CD14-positive monocyte (primary cell): ENCODE measurements around the gene CSMD2. TPM values are rescaled to one million over a fixed set of nuclear protein-coding genes. Genes with fewer than 3 reads are reported as not detected.

ENCODE experiments used
- DNase-seq, 3 donors: peaks; one replicate each; pipeline ENCODE4 v3.0.0-alpha.2; 2011 to 2022
- H2AFZ ChIP-seq: 2 replicates; pipeline ENCODE4 v1.6.0; 2012; ENCODE audit warnings: mild to moderate bottlenecking, low read depth, low read length, inconsistent platforms; ENCODE audit not compliant: insufficient read depth, poor library complexity, severe bottlenecking
- H3K27ac ChIP-seq, 2 donors: 1 replicate in 1 of 2; 2 replicates in 1 of 2; pipeline ENCODE4 v1.5.1; 2012 to 2013; ENCODE audit warnings: low read length in 2 of 2, control low read depth in 1 of 2, inconsistent platforms in 1 of 2, low read depth in 1 of 2, mild to moderate bottlenecking in 1 of 2
- H3K27me3 ChIP-seq, 2 donors: one replicate each; pipeline versions ENCODE4 v1.6.0 to v1.6.1; 2011 to 2013; ENCODE audit warnings: low read length in 2 of 2; ENCODE audit not compliant: control insufficient read depth in 2 of 2, insufficient read depth in 2 of 2
- H3K36me3 ChIP-seq, 2 donors: replicated peaks in 1 of 2; 1 replicate in 1 of 2; 2 replicates in 1 of 2; pipeline versions ENCODE4 v1.5.1 to v1.6.1; 2012 to 2013; ENCODE audit warnings: low read length in 2 of 2, control low read depth in 1 of 2, inconsistent platforms in 1 of 2, mild to moderate bottlenecking in 1 of 2; ENCODE audit not compliant: insufficient read depth in 2 of 2, control insufficient read depth in 1 of 2
- H3K4me1 ChIP-seq, 2 donors: 1 replicate in 1 of 2; 2 replicates in 1 of 2; pipeline versions ENCODE4 v1.5.1 to v1.6.1; 2012 to 2013; ENCODE audit warnings: low read length in 2 of 2, control low read depth in 1 of 2, inconsistent platforms in 1 of 2, mild to moderate bottlenecking in 1 of 2, moderate library complexity in 1 of 2; ENCODE audit not compliant: insufficient read depth in 2 of 2, control insufficient read depth in 1 of 2
- H3K4me2 ChIP-seq: replicated peaks from 2 replicates; pipeline ENCODE3; 2012; ENCODE audit warnings: low read length, moderate library complexity, mild to moderate bottlenecking; ENCODE audit not compliant: poor library complexity, severe bottlenecking; ENCODE audit errors: extremely low read depth
- H3K4me3 ChIP-seq, 3 experiments: fragments of 200-600 bp in 1 of 3; sonication (generic) in 1 of 3; replicated peaks in 1 of 3; 1 replicate in 2 of 3; 2 replicates in 1 of 3; pipeline ENCODE4 v1.5.1; 2011 to 2013; ENCODE audit warnings: low read length in 3 of 3, mild to moderate bottlenecking in 3 of 3, control low read depth in 2 of 3, low read depth in 2 of 3, inconsistent platforms in 1 of 3, moderate library complexity in 1 of 3
- H3K79me2 ChIP-seq: 2 replicates; pipeline ENCODE4 v1.6.0; 2012; ENCODE audit warnings: mild to moderate bottlenecking, control low read depth, inconsistent platforms, low read length, moderate library complexity; ENCODE audit not compliant: insufficient read depth
- H3K9ac ChIP-seq: 2 replicates; pipeline ENCODE4 v1.6.0; 2017; ENCODE audit warnings: low read length, mild to moderate bottlenecking; ENCODE audit not compliant: insufficient read depth, poor library complexity, severe bottlenecking
- H3K9me3 ChIP-seq, 2 donors: replicated peaks in 1 of 2; 1 replicate in 1 of 2; 2 replicates in 1 of 2; pipeline versions ENCODE4 v1.5.1 to v1.6.1; 2012 to 2013; ENCODE audit warnings: low read length in 2 of 2, control low read depth in 1 of 2; ENCODE audit not compliant: control insufficient read depth in 1 of 2, insufficient read depth in 1 of 2
- H4K20me1 ChIP-seq: 2 replicates; pipeline ENCODE4 v1.6.0; 2012; ENCODE audit warnings: mild to moderate bottlenecking, low read length, control low read depth, moderate library complexity; ENCODE audit not compliant: insufficient read depth
- H3K27ac Mint-ChIP-seq, 7 donors: one replicate each; pipeline ENCODE4 v1.8.0; 2020; ENCODE audit warnings: mild to moderate bottlenecking in 7 of 7, mixed read lengths in 7 of 7, moderate library complexity in 6 of 7, inconsistent platforms in 2 of 7
- H3K27me3 Mint-ChIP-seq, 3 donors: one replicate each; pipeline ENCODE4 v1.8.0; 2021 to 2022; ENCODE audit warnings: low read depth in 3 of 3, mild to moderate bottlenecking in 3 of 3, mixed read lengths in 3 of 3, moderate library complexity in 3 of 3, inconsistent platforms in 1 of 3
- H3K36me3 Mint-ChIP-seq, 2 donors: one replicate each; pipeline ENCODE4 v1.8.0; 2020; ENCODE audit warnings: mixed read lengths in 2 of 2, inconsistent platforms in 1 of 2, mild to moderate bottlenecking in 1 of 2
- H3K4me1 Mint-ChIP-seq: one replicate; pipeline ENCODE4 v1.8.0; 2020; ENCODE audit warnings: mild to moderate bottlenecking, mixed read lengths
- H3K4me3 Mint-ChIP-seq, 2 donors: one replicate each; pipeline ENCODE4 v1.8.0; 2020; ENCODE audit warnings: mild to moderate bottlenecking in 2 of 2, mixed read lengths in 2 of 2, moderate library complexity in 1 of 2
- H3K9me3 Mint-ChIP-seq, 7 donors: one replicate each; pipeline ENCODE4 v1.8.0; 2020 to 2022; ENCODE audit warnings: mixed read lengths in 7 of 7, mild to moderate bottlenecking in 6 of 7, moderate library complexity in 6 of 7, inconsistent platforms in 2 of 7
- CTCF ChIP-seq: fragments of 200-600 bp; IDR thresholded peaks from one replicate; pipeline ENCODE4 v1.8.0; 2022; ENCODE audit warnings: antibody characterized with exemption, mild to moderate bottlenecking
- WGBS: methylation state at CpG from one replicate; pipeline ENCODE4 v1.1.5; 2013; ENCODE audit warnings: missing lambda C conversion rate; ENCODE audit not compliant: insufficient coverage; 5-methylcytosine and 5-hydroxymethylcytosine counted together
- intact Hi-C, 2 donors: fragments of 100-400 bp; cut with micrococcal nuclease; formaldehyde crosslinking; loops; one replicate each; pipeline versions ENCODE4 v1.15.0 to v1.15.1; 2023
- polyA plus RNA-seq, 3 donors: library from polyadenylated mRNA; depleted of rRNA in 1 of 3; unstranded in 2 of 3; stranded (reverse) in 1 of 3; fragments of 300-500 nt in 2 of 3; fragments of >200 nt in 1 of 3; fragmentation: Illumina TruSeq in 2 of 3; gene quantifications; 1 replicate in 2 of 3; 2 replicates in 1 of 3; pipeline ENCODE4 v1.2.3, GENCODE V29; 2012 to 2021

The CSMD2 gene
- polyA plus RNA-seq, 3 donors: 0.04 TPM; not detected in 2

- peaks cover 25 to 39% (median 33%) of the 10 kb centered on the region in 7 donors for H3K9me3 Mint-ChIP-seq
- Histone ChIP-seq H3K27me3 (no peaks in the 10 kb centered on the region), H3K36me3 (no peaks in the 10 kb centered on the region), H3K9me3 (peaks cover 38 to 44% of the 10 kb centered on the region in 2 donors), H3K4me2 (no peak overlapping the region), H3K79me2 (no peaks in the 10 kb centered on the region), H3K4me1 (no peaks in the 10 kb centered on the region), H4K20me1 (no peaks in the 10 kb centered on the region), H3K9ac (no peak overlapping the region), H3K4me3 (no peak overlapping the region), H2AFZ (no peak overlapping the region), H3K27ac (no peak overlapping the region)
- no peaks in the 10 kb centered on the region for H3K4me1 Mint-ChIP-seq
- no peaks in the 10 kb centered on the region for H3K36me3 Mint-ChIP-seq
- WGBS: 85% methylated on average over 4 of the region's 6 CpGs
- intact Hi-C loops: no loop called here
- peaks cover 2 to 6% (median 5%) of the 10 kb centered on the region in 3 donors for H3K27me3 Mint-ChIP-seq
- H3K27ac Mint-ChIP-seq: no peak overlapping the region
- H3K4me3 Mint-ChIP-seq: no peak overlapping the region
- no peak for TF ChIP-seq CTCF
- no peak for DNase-seq
These were observed 367.2 kb downstream of the CSMD2 start for GRCh38 chr1:33797849-33798248.

- Mint-ChIP-seq H3K4me3 (no peak overlapping the region), H3K27me3 (peaks cover 3 to 7% (median 4%) of the 10 kb centered on the region in 3 donors), H3K4me1 (no peaks in the 10 kb centered on the region), H3K27ac (no peak overlapping the region), H3K9me3 (peaks cover 17 to 30% (median 25%) of the 10 kb centered on the region in 7 donors), H3K36me3 (no peaks in the 10 kb centered on the region)
- no peak for TF ChIP-seq CTCF
- Histone ChIP-seq H3K79me2 (no peaks in the 10 kb centered on the region), H3K36me3 (no peaks in the 10 kb centered on the region), H4K20me1 (no peaks in the 10 kb centered on the region), H3K9me3 (peaks cover 25 to 26% of the 10 kb centered on the region in 2 donors), H3K27me3 (no peaks in the 10 kb centered on the region), H3K4me3 (no peak overlapping the region), H3K9ac (no peak overlapping the region), H3K4me2 (no peak overlapping the region), H3K4me1 (no peaks in the 10 kb centered on the region), H3K27ac (no peak overlapping the region), H2AFZ (no peak overlapping the region)
- intact Hi-C loops: no loop called here
- 96% methylated on average over 3 of the region's 4 CpGs for WGBS
- no peak for DNase-seq
These were observed 372.4 kb downstream of the CSMD2 start for GRCh38 chr1:33792651-33793050.
